C4-2B (cell line): ENCODE results near the gene PRTFDC1.

ENCODE experiments used
- H3K27ac ChIP-seq: fragments of 450-650 bp; 2 replicates; pipeline ENCODE4 v1.5.1; 2017
- ZFX ChIP-seq: fragments of 450-650 bp; IDR thresholded peaks from 2 replicates; pipeline ENCODE4 v1.6.1; 2017
- TF ChIP-seq, protein P1 (sequence below): fragments of 450-650 bp; conservative IDR thresholded peaks from 2 replicates; pipeline ENCODE4 v1.5.1; 2017; ENCODE audit warnings: mild to moderate bottlenecking

The PRTFDC1 gene, protein sequence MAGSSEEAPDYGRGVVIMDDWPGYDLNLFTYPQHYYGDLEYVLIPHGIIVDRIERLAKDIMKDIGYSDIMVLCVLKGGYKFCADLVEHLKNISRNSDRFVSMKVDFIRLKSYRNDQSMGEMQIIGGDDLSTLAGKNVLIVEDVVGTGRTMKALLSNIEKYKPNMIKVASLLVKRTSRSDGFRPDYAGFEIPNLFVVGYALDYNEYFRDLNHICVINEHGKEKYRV

DNA sequence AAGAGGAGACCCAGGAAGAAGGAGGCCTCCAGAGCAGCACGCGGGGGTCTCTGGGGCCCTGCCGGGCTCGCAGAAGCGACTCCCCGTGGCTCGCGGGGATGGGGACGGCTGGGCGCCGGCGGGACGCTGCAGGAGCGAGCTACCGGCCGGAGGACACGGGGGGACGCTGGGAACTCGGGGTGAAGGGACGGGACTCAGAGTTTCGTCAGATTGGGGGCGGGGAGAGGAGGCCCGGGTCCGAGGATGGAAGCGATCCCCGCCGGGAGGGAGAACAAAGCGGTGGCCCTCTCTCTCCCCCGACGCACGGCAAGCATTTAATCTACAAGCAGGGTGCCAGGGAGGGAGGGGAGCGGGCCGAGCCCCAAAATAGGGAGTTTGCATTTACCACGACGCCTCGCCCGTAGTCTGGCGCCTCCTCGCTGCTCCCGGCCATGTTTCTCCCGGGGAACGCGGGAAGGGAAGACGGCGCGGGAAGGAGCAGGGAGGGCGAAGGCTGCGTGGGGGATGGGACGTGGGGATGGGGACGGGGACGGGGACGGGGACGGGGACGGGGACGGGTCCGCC, at the start of gene PRTFDC1:
TSS of gene PRTFDC1 (minus strand) at position 464 of the 564 bp plus-strand sequence. CDS start at position 433, 31 bp downstream.
- peak within 1 kb of the TSS; percentile 55 for H3K27ac ChIP-seq
- TF ChIP-seq, protein P1, sequence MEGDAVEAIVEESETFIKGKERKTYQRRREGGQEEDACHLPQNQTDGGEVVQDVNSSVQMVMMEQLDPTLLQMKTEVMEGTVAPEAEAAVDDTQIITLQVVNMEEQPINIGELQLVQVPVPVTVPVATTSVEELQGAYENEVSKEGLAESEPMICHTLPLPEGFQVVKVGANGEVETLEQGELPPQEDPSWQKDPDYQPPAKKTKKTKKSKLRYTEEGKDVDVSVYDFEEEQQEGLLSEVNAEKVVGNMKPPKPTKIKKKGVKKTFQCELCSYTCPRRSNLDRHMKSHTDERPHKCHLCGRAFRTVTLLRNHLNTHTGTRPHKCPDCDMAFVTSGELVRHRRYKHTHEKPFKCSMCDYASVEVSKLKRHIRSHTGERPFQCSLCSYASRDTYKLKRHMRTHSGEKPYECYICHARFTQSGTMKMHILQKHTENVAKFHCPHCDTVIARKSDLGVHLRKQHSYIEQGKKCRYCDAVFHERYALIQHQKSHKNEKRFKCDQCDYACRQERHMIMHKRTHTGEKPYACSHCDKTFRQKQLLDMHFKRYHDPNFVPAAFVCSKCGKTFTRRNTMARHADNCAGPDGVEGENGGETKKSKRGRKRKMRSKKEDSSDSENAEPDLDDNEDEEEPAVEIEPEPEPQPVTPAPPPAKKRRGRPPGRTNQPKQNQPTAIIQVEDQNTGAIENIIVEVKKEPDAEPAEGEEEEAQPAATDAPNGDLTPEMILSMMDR: no peak

DNA sequence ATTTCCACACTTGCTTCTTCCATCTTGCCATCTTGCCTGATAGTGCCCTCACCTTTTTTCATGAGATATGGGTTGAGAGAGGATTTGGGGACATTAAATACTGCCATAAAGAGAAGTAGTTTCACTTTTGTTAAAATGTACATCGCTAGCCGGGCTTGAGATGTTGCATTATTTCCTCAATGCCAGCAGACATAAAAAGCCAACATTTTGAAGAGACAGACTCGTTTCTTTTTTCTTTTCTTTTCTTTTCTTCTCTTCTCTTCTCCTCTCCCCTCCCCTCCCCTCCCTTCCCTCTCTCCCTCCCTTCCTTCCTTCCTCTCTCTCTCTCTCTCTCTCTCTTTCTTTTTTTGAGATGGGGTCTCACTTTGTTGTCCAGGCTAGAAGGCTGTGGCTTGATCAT, 45.6 kb upstream of the PRTFDC1 start:
- H3K27ac ChIP-seq: no peak overlapping the region
- TF ChIP-seq ZFX: no peak

DNA sequence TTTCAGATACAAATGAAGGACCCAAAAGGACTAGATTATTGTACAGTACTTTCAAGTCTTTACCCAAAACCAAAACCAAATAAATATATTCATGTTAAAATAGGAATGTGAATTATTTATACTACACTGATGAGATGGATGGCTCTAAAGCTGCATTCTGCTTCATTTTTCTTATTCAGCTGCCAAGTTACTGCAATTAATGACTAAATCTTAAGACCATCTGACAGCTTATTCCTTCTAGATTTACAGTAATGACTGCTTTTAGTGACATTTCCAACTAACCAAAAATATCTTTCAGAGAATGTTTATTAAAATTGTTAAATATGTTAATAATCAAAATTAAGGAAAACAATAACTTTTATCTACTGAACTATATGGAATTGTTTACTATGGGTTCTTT, 42.7 kb upstream of the PRTFDC1 start:
- H3K27ac ChIP-seq: no peak overlapping the region
- no peak for TF ChIP-seq ZFX
- TF ChIP-seq, protein P1: no peak

DNA sequence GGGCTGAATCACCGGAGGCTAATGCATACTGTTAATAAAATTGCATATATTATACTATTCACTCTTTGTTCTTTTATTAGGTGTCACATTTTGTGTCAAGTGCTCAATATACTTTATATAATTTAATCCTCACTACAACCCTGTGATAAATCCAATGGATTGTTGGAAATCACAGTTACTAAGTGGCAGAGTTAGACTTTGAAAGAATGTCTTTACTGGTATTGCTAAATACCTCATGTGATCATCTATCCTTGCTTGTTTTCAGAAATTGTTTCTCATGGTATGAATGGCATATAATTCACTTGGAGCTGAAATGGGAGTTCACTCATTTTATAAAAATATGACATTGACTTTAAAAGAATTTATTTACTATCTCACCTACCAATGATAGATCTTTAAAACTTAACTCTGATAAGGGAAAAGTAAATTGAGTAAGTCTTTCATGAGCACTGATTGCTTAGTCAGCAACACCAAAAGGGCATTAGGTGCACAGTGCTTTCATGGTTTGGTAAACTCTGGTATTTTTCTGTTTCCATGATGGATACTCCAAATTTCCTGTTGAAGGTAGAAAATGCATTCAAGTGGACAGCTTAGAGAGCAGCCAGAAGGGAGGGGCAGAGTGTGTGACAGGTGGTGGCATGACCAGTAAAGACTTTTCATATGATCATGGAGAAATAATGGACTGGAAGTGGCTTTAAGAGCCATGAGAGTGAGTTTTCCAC, 41.0 kb upstream of the PRTFDC1 start:
- H3K27ac ChIP-seq: no peak overlapping the region
- no peak for TF ChIP-seq ZFX

DNA sequence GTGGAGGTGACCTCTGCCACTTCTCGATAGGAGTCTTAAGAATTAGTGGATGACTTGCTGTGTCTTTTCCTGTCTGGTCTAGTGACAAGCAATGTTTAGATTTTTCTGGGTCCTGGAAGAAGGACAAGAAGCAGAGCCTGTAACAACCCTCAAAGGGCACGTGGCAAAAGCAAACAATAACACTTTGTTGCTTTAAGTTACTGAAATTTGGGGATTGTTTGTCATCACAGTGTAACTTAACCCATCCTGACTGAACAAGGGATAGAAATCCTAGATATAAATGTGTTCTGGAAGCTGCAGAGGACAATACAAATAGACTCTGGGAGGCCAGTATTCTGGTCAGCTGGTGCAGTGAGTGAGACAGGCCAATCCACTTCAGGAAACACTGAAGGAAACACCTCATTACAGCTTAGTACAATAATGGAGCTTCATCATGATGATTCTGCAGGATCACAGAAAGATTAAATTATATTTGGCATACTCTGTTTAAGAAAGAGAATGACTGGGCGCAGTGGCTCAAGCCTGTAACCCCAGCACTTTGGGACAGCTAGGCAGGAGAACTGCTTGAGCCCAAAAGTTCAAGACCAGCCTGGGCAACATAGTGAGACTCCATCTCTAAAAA, 40.2 kb upstream of the PRTFDC1 start:
- H3K27ac ChIP-seq: no peak overlapping the region
- no peak for TF ChIP-seq ZFX
- TF ChIP-seq, protein P1: no peak

DNA sequence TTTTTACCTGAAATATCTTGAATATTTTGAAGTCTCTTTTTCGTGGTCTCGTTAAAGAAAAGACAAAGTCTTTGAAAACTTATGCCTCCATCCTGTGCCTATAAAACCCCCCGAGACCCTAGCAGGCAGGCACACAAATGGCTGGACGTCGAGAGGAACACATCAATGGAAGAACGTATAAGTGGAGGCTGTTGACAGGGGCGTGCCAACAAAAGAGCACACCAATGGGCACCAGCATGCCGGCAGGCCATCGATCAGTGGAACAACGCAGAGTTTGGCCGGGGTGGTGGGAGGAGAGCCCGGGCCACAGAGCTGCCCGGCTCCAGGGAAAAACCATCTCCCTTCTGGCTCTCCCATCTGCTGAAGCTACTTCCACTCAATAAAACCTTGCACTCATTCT, 38.9 kb upstream of the PRTFDC1 start:
- TF ChIP-seq ZFX: no peak
- TF ChIP-seq, protein P1: no peak
- H3K27ac ChIP-seq: no peak overlapping the region

DNA sequence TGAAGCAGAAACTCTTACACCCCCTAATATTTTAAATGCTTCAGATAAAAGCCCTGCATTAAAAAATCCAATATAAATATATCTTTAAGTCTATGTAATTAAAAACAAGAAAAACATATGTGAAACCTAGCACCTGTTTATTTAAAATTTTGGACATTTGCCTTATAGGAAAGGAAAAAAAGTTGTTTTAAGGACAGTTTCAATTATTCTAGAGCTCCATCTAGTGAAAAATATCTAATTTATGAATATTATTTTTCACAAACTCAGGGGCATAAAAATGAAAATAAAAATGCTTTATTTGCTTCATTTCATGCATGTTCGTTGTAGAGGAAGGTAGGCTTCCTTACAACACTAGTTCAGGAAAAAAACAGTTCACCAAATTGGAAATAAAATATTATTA, 37.5 kb upstream of the PRTFDC1 start:
- H3K27ac ChIP-seq: no peak overlapping the region
- TF ChIP-seq, protein P1: peak; percentile 40
- no peak for TF ChIP-seq ZFX
